T-helper 17 cell (primary cell): ENCODE measurements around the gene SPECC1. TPM values are rescaled to one million over a fixed set of nuclear protein-coding genes. Genes with fewer than 3 reads are reported as not detected.
"Not testable (repeated sequence)": the region's sequence is repeated elsewhere in the genome, so short reads cannot be mapped to it uniquely, and the experiment has no call there.

ENCODE experiments used
- ATAC-seq: fragments of 150-1000 bp; cut with Tn5 transposase; 2 replicates; pipeline ENCODE4 v1.10.0; 2021; ENCODE audit warnings: mild to moderate bottlenecking, moderate library complexity
- DNase-seq, 3 donors: peaks; one replicate each; pipeline versions ENCODE4 v3.0.0 to v3.0.0-alpha.2; 2020 to 2021
- H3K9me3 ChIP-seq: one replicate; pipeline ENCODE4 v1.7.0; 2013; ENCODE audit warnings: low read length, mild to moderate bottlenecking; ENCODE audit not compliant: control insufficient read depth, poor library complexity, severe bottlenecking
- H3K27ac Mint-ChIP-seq: one replicate; pipeline ENCODE4 v1.8.0; 2022; ENCODE audit warnings: mild to moderate bottlenecking, moderate library complexity, mixed read lengths
- H3K27me3 Mint-ChIP-seq: one replicate; pipeline ENCODE4 v1.8.0; 2022; ENCODE audit warnings: mixed read lengths
- H3K36me3 Mint-ChIP-seq: one replicate; pipeline ENCODE4 v1.8.0; 2022; ENCODE audit warnings: low read depth, mixed read lengths
- H3K4me1 Mint-ChIP-seq: one replicate; pipeline ENCODE4 v1.8.0; 2022; ENCODE audit warnings: mild to moderate bottlenecking, mixed read lengths
- H3K4me3 Mint-ChIP-seq: one replicate; pipeline ENCODE4 v1.8.0; 2022; ENCODE audit warnings: mild to moderate bottlenecking, moderate library complexity, mixed read lengths
- total RNA-seq, 4 donors: library from RNA in 2 of 4; stranded (reverse) in 2 of 4; gene quantifications; one replicate each; pipeline ENCODE4 v1.2.3 and lab custom pipeline; 2022 to 2026

The SPECC1 gene
- total RNA-seq, 2 donors from 2014 or later, result 10.3 to 10.8 TPM

- no peak for DNase-seq
- Mint-ChIP-seq H3K36me3 (no peaks in the 10 kb centered on the region), H3K4me3 (no peak overlapping the region), H3K27ac (no peak overlapping the region), H3K4me1 (peaks cover 6% of the 10 kb centered on the region), H3K27me3 (peaks cover 12% of the 10 kb centered on the region)
- H3K9me3 ChIP-seq, result no peaks in the 10 kb centered on the region
- no peak for ATAC-seq
Measured at GRCh38 chr17:20228410-20228809, 219.3 kb downstream of the SPECC1 start.

DNA sequence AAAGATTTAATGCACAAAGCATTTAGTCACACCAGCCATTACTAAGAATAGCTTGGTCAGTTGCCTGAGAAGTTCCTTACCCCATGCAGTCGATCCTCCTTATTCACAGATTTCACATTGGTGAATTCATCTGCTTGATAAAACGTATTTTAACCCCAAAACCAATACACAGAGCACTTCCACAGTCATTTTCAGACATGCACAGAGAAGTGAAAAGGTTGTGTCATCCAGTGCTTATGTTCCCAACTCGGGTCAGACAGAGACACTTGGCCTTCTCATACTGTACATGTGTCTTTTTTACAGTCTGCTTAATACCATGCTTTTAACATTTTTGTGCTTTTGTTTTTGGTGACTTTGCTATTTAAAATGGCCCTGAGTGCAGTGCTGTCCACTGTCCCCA lies 219.7 kb downstream of the SPECC1 start:
- no peak overlapping the region for H3K27ac Mint-ChIP-seq
- ATAC-seq (no peak), DNase-seq (no peak)
- H3K36me3 Mint-ChIP-seq, result no peaks in the 10 kb centered on the region
- peaks cover 9% of the 10 kb centered on the region for H3K27me3 Mint-ChIP-seq
- H3K4me3 Mint-ChIP-seq, result no peak overlapping the region
- H3K4me1 Mint-ChIP-seq, result peaks cover 8% of the 10 kb centered on the region
- H3K9me3 ChIP-seq, result no peaks in the 10 kb centered on the region

DNA sequence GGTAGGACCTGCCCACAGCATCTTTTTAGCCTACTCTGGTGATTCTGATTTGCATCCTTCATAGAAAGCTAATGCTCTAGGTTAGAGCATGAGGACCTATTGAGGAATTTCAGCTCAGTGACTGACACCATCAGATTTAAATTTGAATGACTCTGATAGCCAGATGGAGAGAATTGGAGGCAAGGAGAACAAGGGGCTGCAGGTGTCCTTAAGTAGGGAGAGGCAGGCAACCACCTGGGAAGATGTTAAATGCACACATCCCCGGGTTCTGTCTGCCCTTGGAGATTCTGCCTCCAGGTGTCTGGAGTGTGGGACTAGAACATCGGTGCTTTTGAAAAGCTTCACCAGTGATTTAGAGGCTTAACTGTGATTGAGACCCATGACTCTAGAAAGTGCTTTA lies 221.8 kb downstream of the SPECC1 start:
- no peak overlapping the region for H3K27ac Mint-ChIP-seq
- no peaks in the 10 kb centered on the region for H3K9me3 ChIP-seq
- ATAC-seq (no peak), DNase-seq (no peak)
- H3K4me1 Mint-ChIP-seq, result peaks cover 18% of the 10 kb centered on the region
- H3K27me3 Mint-ChIP-seq, result peaks cover under 1% of the 10 kb centered on the region
- H3K36me3 Mint-ChIP-seq, result no peaks in the 10 kb centered on the region
- H3K4me3 Mint-ChIP-seq, result no peak overlapping the region

- Mint-ChIP-seq H3K36me3 (no peaks in the 10 kb centered on the region), H3K4me1 (peaks cover 12% of the 10 kb centered on the region), H3K4me3 (no peak overlapping the region), H3K27ac (no peak overlapping the region), H3K27me3 (no peaks in the 10 kb centered on the region)
- DNase-seq (no peak), ATAC-seq (no peak)
- H3K9me3 ChIP-seq, result no peaks in the 10 kb centered on the region
Measured at GRCh38 chr17:20232611-20233010, 223.5 kb downstream of the SPECC1 start.

DNA sequence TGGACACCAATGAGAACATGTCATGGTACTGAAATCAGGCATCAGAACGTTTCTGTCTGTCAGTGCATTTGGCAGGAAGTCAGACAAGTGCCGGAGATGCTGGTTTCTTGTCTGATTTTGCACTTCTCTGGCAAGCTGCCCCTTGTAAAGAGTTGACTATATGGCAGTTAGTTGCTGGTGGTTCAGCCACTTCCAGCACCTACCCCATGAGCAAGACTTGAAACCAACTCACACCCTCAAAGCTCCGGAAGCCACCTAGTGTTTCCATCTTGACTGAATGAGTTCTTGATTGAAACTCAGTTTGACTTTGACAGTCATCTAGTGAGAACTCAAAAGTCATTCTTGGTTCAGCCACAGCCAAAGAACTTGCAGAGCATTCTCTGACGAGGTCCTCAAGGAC lies 225.1 kb downstream of the SPECC1 start:
- Mint-ChIP-seq H3K27me3 (no peaks in the 10 kb centered on the region), H3K36me3 (no peaks in the 10 kb centered on the region), H3K4me3 (peak overlapping the region; percentile 50), H3K27ac (peak overlapping the region; percentile 34), H3K4me1 (peaks cover 12% of the 10 kb centered on the region)
- DNase-seq (no peak), ATAC-seq (peak; percentile 81)
- H3K9me3 ChIP-seq, result no peaks in the 10 kb centered on the region

GRCh38 chr17:20235747-20236146 lies 226.6 kb downstream of the SPECC1 start:
- H3K27me3 Mint-ChIP-seq, result no peaks in the 10 kb centered on the region
- H3K4me3 Mint-ChIP-seq, result no peak overlapping the region
- H3K9me3 ChIP-seq, result no peaks in the 10 kb centered on the region
- peaks cover 12% of the 10 kb centered on the region for H3K4me1 Mint-ChIP-seq
- ATAC-seq, result no peak
- DNase-seq, result no peak
- H3K36me3 Mint-ChIP-seq, result no peaks in the 10 kb centered on the region
- no peak overlapping the region for H3K27ac Mint-ChIP-seq

DNA sequence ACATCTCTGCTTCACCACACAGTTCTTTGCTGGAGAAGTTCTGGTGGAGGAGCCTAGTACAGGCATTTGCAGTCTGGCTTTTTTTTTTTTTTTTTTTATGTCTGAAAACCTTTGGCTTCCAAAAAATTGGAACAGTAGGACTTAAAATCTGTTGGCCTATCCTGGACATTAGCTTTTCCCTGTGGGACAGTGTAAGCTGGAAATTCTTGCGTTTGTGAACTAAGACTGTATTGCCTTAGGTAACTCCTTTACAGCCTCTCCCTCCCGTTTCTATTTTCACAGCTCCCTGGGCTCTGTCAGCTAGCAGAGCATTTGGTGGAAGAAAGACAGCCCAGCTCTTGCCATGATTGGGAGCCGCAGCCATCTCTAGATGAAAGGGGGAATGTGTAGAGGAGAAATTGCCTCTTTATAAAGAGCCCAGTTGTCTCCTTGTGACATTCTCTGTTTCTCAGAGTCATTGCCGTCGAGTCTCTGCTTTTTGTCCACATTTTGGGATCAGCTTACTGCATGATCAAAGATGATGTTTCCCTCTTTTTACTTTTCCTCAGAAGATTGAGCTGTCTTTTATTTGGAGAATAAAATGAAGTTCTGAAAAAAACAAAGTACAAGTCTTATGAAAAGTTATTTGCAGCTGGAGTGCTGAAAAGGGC lies 227.5 kb downstream of the SPECC1 start:
- no peak for ATAC-seq
- H3K4me3 Mint-ChIP-seq, result no peak overlapping the region
- no peaks in the 10 kb centered on the region for H3K27me3 Mint-ChIP-seq
- no peak for DNase-seq
- H3K27ac Mint-ChIP-seq, result no peak overlapping the region
- no peaks in the 10 kb centered on the region for H3K36me3 Mint-ChIP-seq
- no peaks in the 10 kb centered on the region for H3K9me3 ChIP-seq
- H3K4me1 Mint-ChIP-seq, result peaks cover 12% of the 10 kb centered on the region

DNA sequence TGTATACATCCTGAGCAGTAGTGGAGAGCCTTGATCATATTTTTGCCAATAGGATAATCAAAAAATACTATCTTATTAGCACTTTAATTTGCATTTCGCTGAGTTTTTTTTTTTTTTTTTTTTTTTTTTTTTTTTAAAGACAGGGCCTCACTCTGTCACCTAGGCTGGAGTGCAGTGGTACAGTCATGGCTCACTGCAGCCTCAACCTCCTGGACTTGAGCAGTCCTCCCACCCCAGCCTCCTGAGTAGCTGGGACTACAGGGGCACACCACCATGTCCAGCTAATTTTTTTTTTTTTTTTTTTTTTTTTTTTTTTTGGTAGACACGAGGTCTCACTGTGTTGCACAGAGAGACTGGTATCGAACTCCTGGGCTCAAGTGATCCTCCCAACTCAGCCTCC lies 230.6 kb downstream of the SPECC1 start:
- not testable (repeated sequence) for ATAC-seq, H3K4me3 Mint-ChIP-seq, H3K27me3 Mint-ChIP-seq, DNase-seq, H3K9me3 ChIP-seq, H3K27ac Mint-ChIP-seq, H3K36me3 Mint-ChIP-seq, H3K4me1 Mint-ChIP-seq

DNA sequence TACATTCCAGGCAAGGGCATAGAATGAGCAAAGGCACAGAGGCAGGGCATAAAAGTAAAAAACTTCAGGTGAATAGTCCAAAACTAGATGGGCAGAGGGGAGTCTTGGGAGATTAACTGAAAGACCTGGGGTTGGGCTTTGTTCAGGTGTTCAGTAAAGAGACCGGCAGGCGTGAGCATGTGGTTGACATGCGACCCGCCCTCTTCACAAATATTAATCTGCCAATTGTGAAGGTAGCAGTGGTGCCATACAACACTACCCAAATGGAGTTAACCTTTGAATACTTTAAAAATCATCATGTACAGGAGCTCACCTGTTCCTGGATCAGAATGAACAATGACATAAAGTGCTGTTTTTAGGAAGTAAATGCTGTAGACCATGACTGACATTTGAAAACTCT lies 232.7 kb downstream of the SPECC1 start:
- Mint-ChIP-seq H3K36me3 (peaks cover 4% of the 10 kb centered on the region), H3K4me1 (peaks cover 9% of the 10 kb centered on the region), H3K4me3 (no peak overlapping the region), H3K27ac (no peak overlapping the region), H3K27me3 (no peaks in the 10 kb centered on the region)
- DNase-seq, result no peak
- no peak for ATAC-seq
- no peaks in the 10 kb centered on the region for H3K9me3 ChIP-seq

GRCh38 chr17:20242271-20242670 lies 233.1 kb downstream of the SPECC1 start:
- no peak overlapping the region for H3K4me3 Mint-ChIP-seq
- ATAC-seq (no peak), DNase-seq (no peak)
- no peaks in the 10 kb centered on the region for H3K9me3 ChIP-seq
- peaks cover 12% of the 10 kb centered on the region for H3K4me1 Mint-ChIP-seq
- no peak overlapping the region for H3K27ac Mint-ChIP-seq
- no peaks in the 10 kb centered on the region for H3K27me3 Mint-ChIP-seq
- peaks cover 4% of the 10 kb centered on the region for H3K36me3 Mint-ChIP-seq

GRCh38 chr17:20243524-20243923 lies 234.4 kb downstream of the SPECC1 start:
- Mint-ChIP-seq H3K27ac (no peak overlapping the region), H3K36me3 (peaks cover 4% of the 10 kb centered on the region), H3K27me3 (no peaks in the 10 kb centered on the region), H3K4me3 (no peak overlapping the region), H3K4me1 (peaks cover 12% of the 10 kb centered on the region)
- no peaks in the 10 kb centered on the region for H3K9me3 ChIP-seq
- ATAC-seq (no peak), DNase-seq (no peak)

- Mint-ChIP-seq H3K36me3 (peaks cover 5% of the 10 kb centered on the region), H3K4me3 (no peak overlapping the region), H3K27ac (no peak overlapping the region), H3K27me3 (no peaks in the 10 kb centered on the region), H3K4me1 (peaks cover 12% of the 10 kb centered on the region)
- H3K9me3 ChIP-seq, result no peaks in the 10 kb centered on the region
- no peak for DNase-seq
- ATAC-seq, result no peak
Measured at GRCh38 chr17:20244671-20245070, 235.5 kb downstream of the SPECC1 start.

DNA sequence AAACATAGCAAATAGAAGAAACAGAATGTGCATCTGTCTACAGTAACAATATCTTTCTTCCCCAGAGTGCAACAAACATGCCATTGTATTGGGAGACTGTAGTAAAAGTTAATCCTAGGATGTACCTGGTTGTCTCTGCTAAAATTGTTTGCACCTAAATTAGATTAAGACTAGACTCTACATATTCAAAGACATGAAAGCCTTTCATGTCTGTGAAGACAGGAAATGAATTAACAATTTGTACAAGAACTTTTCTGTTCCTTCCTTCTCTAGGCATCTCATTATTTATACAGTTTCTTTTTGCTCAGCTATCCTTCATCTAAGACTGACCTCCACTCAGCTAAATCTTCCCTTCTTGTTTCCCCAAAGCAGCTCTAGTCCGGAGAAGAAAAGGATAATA lies 237.5 kb downstream of the SPECC1 start:
- DNase-seq, result no peak
- Mint-ChIP-seq H3K27ac (no peak overlapping the region), H3K36me3 (peaks cover 7% of the 10 kb centered on the region), H3K4me1 (peaks cover 12% of the 10 kb centered on the region), H3K27me3 (no peaks in the 10 kb centered on the region), H3K4me3 (no peak overlapping the region)
- no peaks in the 10 kb centered on the region for H3K9me3 ChIP-seq
- no peak for ATAC-seq

DNA sequence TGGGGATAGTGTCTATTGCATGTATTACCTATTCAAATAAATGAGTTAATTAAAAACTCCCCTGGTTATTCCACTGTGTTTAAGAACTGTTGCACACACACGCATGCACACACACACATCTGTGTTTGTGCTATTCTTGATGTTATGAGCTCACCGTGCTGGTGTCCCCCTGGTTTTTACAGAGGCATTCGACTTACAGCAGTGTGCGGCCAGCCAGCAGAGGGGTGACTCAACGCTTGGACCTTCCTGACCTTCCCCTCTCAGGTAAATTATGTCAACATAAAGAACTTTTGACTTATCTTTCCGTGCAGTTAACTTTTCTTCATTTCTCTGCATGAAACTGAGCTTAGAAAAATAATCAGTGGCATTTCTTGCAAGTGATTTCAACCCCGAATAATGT lies 244.2 kb downstream of the SPECC1 start:
- no peak for ATAC-seq
- no peak overlapping the region for H3K27ac Mint-ChIP-seq
- H3K4me1 Mint-ChIP-seq, result no peaks in the 10 kb centered on the region

More for the DNA sequence above, 244.2 kb downstream of the SPECC1 start:
- no peaks in the 10 kb centered on the region for H3K9me3 ChIP-seq
- DNase-seq, result no peak
- Mint-ChIP-seq H3K36me3 (peaks cover 6% of the 10 kb centered on the region), H3K27me3 (no peaks in the 10 kb centered on the region), H3K4me3 (no peak overlapping the region)
